ENCODE data around the gene TUBA4A. TPM values are rescaled to one million over a fixed set of nuclear protein-coding genes. Genes with fewer than 3 reads are reported as not detected.

The TUBA4A gene
- total RNA-seq, result 220 and 231 TPM in 2 replicates

GRCh38 chr2:219253753-219254589, at the start of gene TUBA4A:
TUBA4A (minus strand) TSS chr2:219253918; CDS start chr2:219253858, 60 bp downstream.
- intact Hi-C loops (cut with micrococcal nuclease), result loop anchor here (1.0 to 10.0 kb wide), 9 partner anchors 9 to 849 kb away; partner anchors contain the start of genes ANKZF1, ATG9A, CNPPD1 and DNAJB2
- peak; percentile 84 for DNase-seq (ENCODE audit: low spot score)
- H3K36me3 Mint-ChIP-seq (ENCODE audit: low read depth), result peaks cover 43% of the 10 kb centered on the region
- H3K4me3 Mint-ChIP-seq (ENCODE audit: low read depth), result peak within 1 kb of the TSS; percentile 77
- H3K27me3 Mint-ChIP-seq (ENCODE audit: low read depth), result no peaks in the 10 kb centered on the region
- peak within 1 kb of the TSS; percentile 92 for H3K27ac Mint-ChIP-seq
- no peaks in the 10 kb centered on the region for H3K9me3 Mint-ChIP-seq
- peaks cover 46% of the 10 kb centered on the region for H3K4me1 Mint-ChIP-seq (ENCODE audit: low read depth)

GRCh38 chr2:219302412-219302968, 48.8 kb upstream of the TUBA4A start:
- DNase-seq (ENCODE audit: low spot score), result no peak
- no peaks in the 10 kb centered on the region for H3K9me3 Mint-ChIP-seq
- H3K36me3 Mint-ChIP-seq (ENCODE audit: low read depth), result no peaks in the 10 kb centered on the region
- H3K4me3 Mint-ChIP-seq (ENCODE audit: low read depth), result no peak overlapping the region
- no peak overlapping the region for H3K27ac Mint-ChIP-seq
- intact Hi-C loops (cut with micrococcal nuclease), result no loop called here
- peaks cover 1% of the 10 kb centered on the region for H3K4me1 Mint-ChIP-seq (ENCODE audit: low read depth)
- peaks cover 27% of the 10 kb centered on the region for H3K27me3 Mint-ChIP-seq (ENCODE audit: low read depth)

GRCh38 chr2:219300022-219300421, 46.3 kb upstream of the TUBA4A start:
- Mint-ChIP-seq H3K4me3 (ENCODE audit: low read depth) (no peak overlapping the region), H3K9me3 (no peaks in the 10 kb centered on the region), H3K27me3 (ENCODE audit: low read depth) (peaks cover 20% of the 10 kb centered on the region), H3K4me1 (ENCODE audit: low read depth) (peaks cover 5% of the 10 kb centered on the region), H3K27ac (no peak overlapping the region), H3K36me3 (ENCODE audit: low read depth) (no peaks in the 10 kb centered on the region)
- no peak for DNase-seq (ENCODE audit: low spot score)
- intact Hi-C loops (cut with micrococcal nuclease), result no loop called here

DNA sequence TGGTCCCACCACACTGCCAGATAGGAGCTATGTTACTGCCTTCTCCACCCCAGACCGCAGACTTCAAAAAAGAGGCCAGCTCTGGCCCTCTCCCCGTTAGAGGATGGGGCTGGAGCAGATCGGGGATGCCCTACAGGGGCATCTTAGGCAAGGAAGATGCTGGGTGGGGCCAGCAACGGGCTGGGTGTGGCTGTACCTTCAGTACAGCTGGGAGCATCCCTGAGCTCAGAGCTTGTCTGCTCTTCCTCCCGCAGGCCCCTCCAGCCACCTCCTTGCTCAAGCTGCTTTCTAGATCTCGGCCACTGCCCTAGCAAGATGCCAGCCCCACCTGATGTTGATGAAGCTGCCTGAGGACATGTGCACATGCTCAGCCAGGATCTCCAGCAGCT, 45.6 kb upstream of the TUBA4A start:
- H3K9me3 Mint-ChIP-seq, result no peaks in the 10 kb centered on the region
- H3K36me3 Mint-ChIP-seq (ENCODE audit: low read depth), result no peaks in the 10 kb centered on the region
- DNase-seq (ENCODE audit: low spot score), result no peak
- no peak overlapping the region for H3K27ac Mint-ChIP-seq
- intact Hi-C loops (cut with micrococcal nuclease), result loop anchor here (5.0 kb wide), 1 partner anchor 242 kb away; no protein-coding TSS in a partner anchor
- peak overlapping the region; percentile 28 for H3K4me3 Mint-ChIP-seq (ENCODE audit: low read depth)
- peaks cover 6% of the 10 kb centered on the region for H3K4me1 Mint-ChIP-seq (ENCODE audit: low read depth)
- H3K27me3 Mint-ChIP-seq (ENCODE audit: low read depth), result peaks cover 14% of the 10 kb centered on the region

DNA sequence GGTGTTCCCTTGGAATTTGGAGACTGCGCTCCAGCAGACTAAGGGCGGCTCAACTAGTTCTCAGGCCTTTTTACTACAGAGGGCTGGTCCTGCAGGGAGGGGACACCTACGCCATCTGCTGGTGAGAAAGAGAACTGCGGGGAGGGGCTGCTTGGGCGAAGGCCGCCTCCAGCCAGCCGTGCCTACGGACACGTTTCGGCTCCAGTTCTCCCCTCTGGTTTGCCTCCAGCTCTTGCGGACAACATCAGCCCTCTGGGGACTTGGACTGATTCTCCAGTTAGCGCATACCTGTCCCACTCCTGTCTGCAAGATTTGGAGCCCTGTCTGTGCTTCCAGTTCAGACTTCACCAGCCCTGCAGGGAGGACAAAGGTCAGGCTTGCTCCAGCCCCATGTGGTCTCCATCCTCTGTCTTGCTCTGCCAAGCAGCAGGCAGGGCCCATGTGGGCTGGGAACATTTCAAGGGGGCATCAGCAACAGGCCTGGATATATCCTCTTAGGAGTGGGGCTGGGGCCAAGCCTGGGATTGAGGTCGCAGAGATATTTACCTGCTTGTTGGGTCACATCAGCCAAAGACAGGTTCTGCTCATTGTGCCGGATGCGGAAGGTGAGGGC, 45.1 kb upstream of the TUBA4A start:
- DNase-seq (ENCODE audit: low spot score), result peak; percentile 79
- Mint-ChIP-seq H3K27me3 (ENCODE audit: low read depth) (peaks cover 11% of the 10 kb centered on the region), H3K9me3 (no peaks in the 10 kb centered on the region), H3K4me3 (ENCODE audit: low read depth) (peak overlapping the region; percentile 28), H3K4me1 (ENCODE audit: low read depth) (peaks cover 11% of the 10 kb centered on the region), H3K27ac (no peak overlapping the region), H3K36me3 (ENCODE audit: low read depth) (no peaks in the 10 kb centered on the region)
- intact Hi-C loops (cut with micrococcal nuclease), result loop anchor here (1.0 to 5.0 kb wide), 3 partner anchors 20 to 242 kb away; partner anchors contain the start of genes DNAJB2 and NHEJ1

GRCh38 chr2:219297766-219298456, 44.2 kb upstream of the TUBA4A start:
- peaks cover 11% of the 10 kb centered on the region for H3K27me3 Mint-ChIP-seq (ENCODE audit: low read depth)
- peaks cover 11% of the 10 kb centered on the region for H3K4me1 Mint-ChIP-seq (ENCODE audit: low read depth)
- H3K36me3 Mint-ChIP-seq (ENCODE audit: low read depth), result no peaks in the 10 kb centered on the region
- no peaks in the 10 kb centered on the region for H3K9me3 Mint-ChIP-seq
- H3K27ac Mint-ChIP-seq, result no peak overlapping the region
- DNase-seq (ENCODE audit: low spot score), result no peak
- no peak overlapping the region for H3K4me3 Mint-ChIP-seq (ENCODE audit: low read depth)
- intact Hi-C loops (cut with micrococcal nuclease), result loop anchor here (1.0 to 5.0 kb wide), 3 partner anchors 19 to 241 kb away; partner anchors contain the start of genes DNAJB2 and NHEJ1

GRCh38 chr2:219296631-219297391, 43.1 kb upstream of the TUBA4A start:
- H3K27ac Mint-ChIP-seq, result no peak overlapping the region
- H3K36me3 Mint-ChIP-seq (ENCODE audit: low read depth), result no peaks in the 10 kb centered on the region
- H3K4me1 Mint-ChIP-seq (ENCODE audit: low read depth), result peaks cover 11% of the 10 kb centered on the region
- intact Hi-C loops (cut with micrococcal nuclease), result loop anchor here (5.0 kb wide), 1 partner anchor 240 kb away; no protein-coding TSS in a partner anchor
- H3K4me3 Mint-ChIP-seq (ENCODE audit: low read depth), result no peak overlapping the region
- DNase-seq (ENCODE audit: low spot score), result no peak
- no peaks in the 10 kb centered on the region for H3K9me3 Mint-ChIP-seq
- peaks cover 8% of the 10 kb centered on the region for H3K27me3 Mint-ChIP-seq (ENCODE audit: low read depth)

DNA sequence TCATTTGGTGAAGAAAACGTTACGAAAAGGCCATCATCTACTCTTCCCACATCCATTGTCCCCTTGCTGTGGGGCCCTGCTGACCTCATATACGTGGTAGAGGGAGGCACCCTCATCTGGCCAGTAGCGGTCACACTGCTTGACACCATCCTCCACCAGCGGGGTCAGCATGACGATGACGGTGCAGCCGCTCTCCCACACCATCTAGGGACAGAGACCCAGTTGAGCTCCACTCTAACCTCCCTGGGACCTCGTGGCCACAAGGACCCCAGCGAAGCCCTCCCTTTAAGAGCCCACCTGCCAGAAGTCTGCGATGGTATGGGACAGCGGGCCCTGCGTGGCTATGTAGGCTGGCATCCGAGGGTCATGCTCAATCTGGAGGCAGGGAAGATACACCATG, 42.4 kb upstream of the TUBA4A start:
- no peak overlapping the region for H3K27ac Mint-ChIP-seq
- H3K4me3 Mint-ChIP-seq (ENCODE audit: low read depth), result no peak overlapping the region
- intact Hi-C loops (cut with micrococcal nuclease), result loop anchor here (5.0 kb wide), 1 partner anchor 239 kb away; no protein-coding TSS in a partner anchor

GRCh38 chr2:219294356-219295351, 40.9 kb upstream of the TUBA4A start:
- Mint-ChIP-seq H3K27ac (peak overlapping the region; percentile 87), H3K9me3 (no peaks in the 10 kb centered on the region), H3K4me1 (ENCODE audit: low read depth) (peaks cover 11% of the 10 kb centered on the region), H3K36me3 (ENCODE audit: low read depth) (no peaks in the 10 kb centered on the region), H3K4me3 (ENCODE audit: low read depth) (peak overlapping the region; percentile 79), H3K27me3 (ENCODE audit: low read depth) (peaks cover 1% of the 10 kb centered on the region)
- DNase-seq (ENCODE audit: low spot score), result peak; percentile 85
- intact Hi-C loops (cut with micrococcal nuclease), result loop anchor here (1.0 to 5.0 kb wide), 5 partner anchors 15 to 237 kb away; partner anchors contain the start of genes ANKZF1, ATG9A, CNPPD1 and DNAJB2

More for the DNA sequence above, 42.4 kb upstream of the TUBA4A start:
- Mint-ChIP-seq H3K9me3 (no peaks in the 10 kb centered on the region), H3K4me1 (ENCODE audit: low read depth) (peaks cover 11% of the 10 kb centered on the region), H3K27me3 (ENCODE audit: low read depth) (peaks cover 3% of the 10 kb centered on the region), H3K36me3 (ENCODE audit: low read depth) (no peaks in the 10 kb centered on the region)
- no peak for DNase-seq (ENCODE audit: low spot score)

DNA sequence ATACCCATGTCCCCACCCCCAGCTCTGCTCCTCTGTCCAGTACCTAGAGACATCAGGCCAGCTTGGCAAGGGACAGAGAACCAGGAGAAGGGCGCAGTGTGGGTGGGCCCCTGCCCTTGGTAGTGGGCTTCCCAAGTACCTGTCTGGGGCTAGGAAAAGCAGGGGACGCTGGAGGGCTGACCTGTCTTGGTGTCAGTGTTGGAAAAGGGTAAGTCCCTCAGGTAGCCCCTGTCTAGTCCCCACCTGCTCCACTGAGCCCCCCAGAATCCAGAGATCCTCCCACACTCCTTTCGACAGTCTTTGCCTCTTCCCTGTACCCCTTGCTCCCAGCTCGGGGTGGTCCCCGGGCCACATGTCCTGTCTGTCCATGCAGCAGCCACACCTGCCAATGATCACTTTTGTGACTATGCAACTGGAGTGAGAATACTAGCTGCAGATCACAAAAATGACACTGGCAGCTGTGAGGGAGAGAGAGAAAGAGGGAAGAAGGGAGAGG, 40.1 kb upstream of the TUBA4A start:
- peak overlapping the region; percentile 79 for H3K4me3 Mint-ChIP-seq (ENCODE audit: low read depth)

DNA sequence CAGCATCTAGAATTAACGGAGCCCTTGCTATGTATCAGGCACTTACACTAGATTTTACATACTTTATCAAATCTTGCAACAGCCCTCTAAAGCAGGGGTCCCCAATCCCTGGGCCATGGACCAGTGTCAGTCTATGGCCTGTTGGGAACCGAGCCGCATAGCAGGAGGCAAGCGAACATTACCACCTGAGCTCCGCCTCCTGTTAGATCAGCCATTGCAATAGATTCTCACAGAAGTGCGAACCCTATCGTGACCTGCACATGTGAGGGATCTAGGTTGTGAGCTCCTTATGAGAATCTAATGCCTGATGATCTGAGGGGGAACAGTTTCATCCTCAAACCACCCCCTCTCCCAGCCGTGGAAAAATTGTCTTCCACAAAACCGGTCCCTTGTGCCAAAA, 38.9 kb upstream of the TUBA4A start:
- Mint-ChIP-seq H3K4me3 (ENCODE audit: low read depth) (no peak overlapping the region), H3K36me3 (ENCODE audit: low read depth) (no peaks in the 10 kb centered on the region), H3K27ac (no peak overlapping the region), H3K4me1 (ENCODE audit: low read depth) (peaks cover 10% of the 10 kb centered on the region), H3K9me3 (no peaks in the 10 kb centered on the region), H3K27me3 (ENCODE audit: low read depth) (peaks cover 1% of the 10 kb centered on the region)
- intact Hi-C loops (cut with micrococcal nuclease), result no loop called here
- DNase-seq (ENCODE audit: low spot score), result no peak

More for the DNA sequence above, 40.1 kb upstream of the TUBA4A start:
- peaks cover 1% of the 10 kb centered on the region for H3K27me3 Mint-ChIP-seq (ENCODE audit: low read depth)
- peak overlapping the region; percentile 87 for H3K27ac Mint-ChIP-seq
- H3K36me3 Mint-ChIP-seq (ENCODE audit: low read depth), result no peaks in the 10 kb centered on the region
- intact Hi-C loops (cut with micrococcal nuclease), result loop anchor here (1.0 to 2.0 kb wide), 2 partner anchors 14 to 41 kb away; partner anchors contain the start of genes DNAJB2, TUBA4A and TUBA4B
- peaks cover 11% of the 10 kb centered on the region for H3K4me1 Mint-ChIP-seq (ENCODE audit: low read depth)
- no peaks in the 10 kb centered on the region for H3K9me3 Mint-ChIP-seq
- DNase-seq (ENCODE audit: low spot score), result no peak

Measured in activated T-helper 2 cell treated with anti-CD3 and anti-CD28 coated beads, Interferon-gamma antibody, Interleukin-2, Interleukin-4, amounts not matched to agents 10 μg/mL and 5 μg/mL and 100 μg/mL, durations not matched to agents 14 hours and 24 hours and 36 hours (primary cell).